Prostate gland (tissue), 2 donors: ENCODE data around the gene BEND6. TPM values are rescaled to one million over a fixed set of nuclear protein-coding genes. Genes with fewer than 3 reads are reported as not detected.

Experiments used
- DNase-seq: peaks from one replicate; pipeline ENCODE4 v3.0.0-alpha.2; 2019; ENCODE audit warnings: low spot score
- H3K27ac ChIP-seq, 2 donors: fragments of 200-600 bp; sonication (generic); 2 replicates each; pipeline ENCODE4 v1.5.1; 2017 to 2019
- H3K27me3 ChIP-seq: fragments of 200-600 bp; sonication (generic); replicated peaks from 2 replicates; pipeline ENCODE4 v1.5.1; 2019; ENCODE audit not compliant: insufficient read depth
- H3K36me3 ChIP-seq, 2 donors: fragments of 200-600 bp; sonication (generic); 1 replicate in 1 of 2; 2 replicates in 1 of 2; pipeline versions ENCODE4 v1.5.1 to v1.8.1; 2017 to 2019
- H3K4me1 ChIP-seq: fragments of 200-600 bp; sonication (generic); replicated peaks from 2 replicates; pipeline ENCODE4 v1.5.1; 2019
- H3K4me3 ChIP-seq, 2 donors: fragments of 200-600 bp; sonication (generic); 2 replicates each; pipeline ENCODE4 v1.5.1; 2017 to 2019
- H3K9me3 ChIP-seq: fragments of 200-600 bp; sonication (generic); 2 replicates; pipeline ENCODE4 v1.5.1; 2017
- POLR2A ChIP-seq: fragments of 450-650 bp; IDR thresholded peaks from one replicate; pipeline ENCODE4 v1.6.1; 2016; ENCODE audit warnings: antibody characterized with exemption, mild to moderate bottlenecking
- POLR2AphosphoS5 ChIP-seq: sonication (generic); formaldehyde crosslinking; IDR thresholded peaks from one replicate; pipeline ENCODE4 v1.6.1; 2017; ENCODE audit warnings: antibody characterized with exemption
- WGBS: methylation state at CpG from one replicate; pipeline ENCODE4 v1.1.5; 2018; 5-methylcytosine and 5-hydroxymethylcytosine counted together
- intact Hi-C: fragments of 100-400 bp; cut with DNase I; formaldehyde crosslinking; loops from one replicate; pipeline ENCODE4 v1.14.2; 2022
- total RNA-seq, 2 donors: library from RNA; depleted of rRNA; stranded (reverse); fragments of >200 nt; gene quantifications; one replicate each; pipeline ENCODE4 v1.1.0, GENCODE V29; 2016
- TF ChIP-seq, protein P1 (sequence below), 4 experiments: fragments of 200-600 bp in 2 of 4; fragments of 450-650 bp in 2 of 4; sonication (generic) in 2 of 4; IDR thresholded peaks; 1 replicate in 3 of 4; 2 replicates in 1 of 4; pipeline ENCODE4 v1.5.1; 2016 to 2019; ENCODE audit warnings: antibody characterized with exemption in 4 of 4, mild to moderate bottlenecking in 2 of 4, moderate library complexity in 2 of 4

Gene BEND6
- total RNA-seq, 2 donors from 2014 or later: 0.32 to 3.2 TPM

DNA sequence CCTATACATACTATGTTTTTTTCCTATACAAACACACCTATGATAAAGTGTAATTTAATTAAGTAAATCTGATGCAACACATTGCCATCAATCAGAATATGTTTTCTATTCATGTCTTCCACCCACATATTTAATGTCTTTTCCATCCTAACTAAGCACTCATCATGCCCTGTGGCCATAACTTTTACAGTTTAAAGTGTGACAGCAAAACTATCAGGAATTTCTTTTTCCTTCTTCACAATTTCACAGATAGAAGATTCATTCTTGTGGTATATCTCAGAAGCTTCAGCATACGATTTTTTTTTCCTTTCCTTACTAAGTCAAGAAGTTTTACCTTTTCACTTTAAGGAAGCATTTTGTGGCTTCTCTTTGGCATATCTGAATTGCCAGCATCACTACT lies 7.0 kb upstream of the BEND6 start:
- no peak overlapping the region for H3K27ac ChIP-seq
- no peak overlapping the region for H3K4me3 ChIP-seq
- no peaks in the 10 kb centered on the region for H3K36me3 ChIP-seq
- no peak for DNase-seq
- intact Hi-C loops: no loop called here
- 69% methylated on average over 1 of the region's 1 CpG for WGBS
- TF ChIP-seq POLR2AphosphoS5 (no peak), POLR2A (no peak)
- TF ChIP-seq, protein P1, sequence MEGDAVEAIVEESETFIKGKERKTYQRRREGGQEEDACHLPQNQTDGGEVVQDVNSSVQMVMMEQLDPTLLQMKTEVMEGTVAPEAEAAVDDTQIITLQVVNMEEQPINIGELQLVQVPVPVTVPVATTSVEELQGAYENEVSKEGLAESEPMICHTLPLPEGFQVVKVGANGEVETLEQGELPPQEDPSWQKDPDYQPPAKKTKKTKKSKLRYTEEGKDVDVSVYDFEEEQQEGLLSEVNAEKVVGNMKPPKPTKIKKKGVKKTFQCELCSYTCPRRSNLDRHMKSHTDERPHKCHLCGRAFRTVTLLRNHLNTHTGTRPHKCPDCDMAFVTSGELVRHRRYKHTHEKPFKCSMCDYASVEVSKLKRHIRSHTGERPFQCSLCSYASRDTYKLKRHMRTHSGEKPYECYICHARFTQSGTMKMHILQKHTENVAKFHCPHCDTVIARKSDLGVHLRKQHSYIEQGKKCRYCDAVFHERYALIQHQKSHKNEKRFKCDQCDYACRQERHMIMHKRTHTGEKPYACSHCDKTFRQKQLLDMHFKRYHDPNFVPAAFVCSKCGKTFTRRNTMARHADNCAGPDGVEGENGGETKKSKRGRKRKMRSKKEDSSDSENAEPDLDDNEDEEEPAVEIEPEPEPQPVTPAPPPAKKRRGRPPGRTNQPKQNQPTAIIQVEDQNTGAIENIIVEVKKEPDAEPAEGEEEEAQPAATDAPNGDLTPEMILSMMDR (IDR thresholded peaks at IDR 0.05): no peak
- H3K9me3 ChIP-seq: no peaks in the 10 kb centered on the region
- H3K27me3 ChIP-seq: no peaks in the 10 kb centered on the region
- H3K4me1 ChIP-seq: no peaks in the 10 kb centered on the region

DNA sequence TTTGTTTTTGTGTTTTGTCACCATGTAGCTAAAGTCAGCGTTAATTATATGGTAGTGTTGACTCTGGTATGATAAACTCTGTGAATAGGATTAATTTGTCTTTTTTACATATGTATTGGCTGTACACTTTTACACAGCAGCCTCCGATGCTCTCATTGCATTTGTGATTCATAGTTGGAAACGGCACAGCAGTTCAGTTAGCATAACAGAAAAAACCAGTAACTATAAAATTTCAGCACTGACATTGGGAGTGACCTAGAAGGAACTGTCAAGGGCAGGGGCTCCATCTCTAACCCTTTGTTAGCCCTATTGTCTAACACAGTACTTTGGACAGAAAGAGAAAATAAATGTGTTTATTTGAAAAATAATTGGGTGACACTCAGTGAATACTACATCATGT lies 5.6 kb upstream of the BEND6 start:
- Histone ChIP-seq H3K27me3 (no peaks in the 10 kb centered on the region), H3K4me3 (no peak overlapping the region), H3K27ac (no peak overlapping the region), H3K4me1 (no peaks in the 10 kb centered on the region), H3K9me3 (no peaks in the 10 kb centered on the region), H3K36me3 (no peaks in the 10 kb centered on the region)
- 61% methylated on average over 3 of the region's 3 CpGs for WGBS
- intact Hi-C loops: no loop called here
- no peak for DNase-seq
- TF ChIP-seq POLR2A (no peak), POLR2AphosphoS5 (no peak)
- TF ChIP-seq, protein P1 (IDR thresholded peaks at IDR 0.05): no peak

GRCh38 chr6:56949925-56950495 lies 4.9 kb upstream of the BEND6 start:
- Histone ChIP-seq H3K27me3 (no peaks in the 10 kb centered on the region), H3K9me3 (no peaks in the 10 kb centered on the region), H3K36me3 (no peaks in the 10 kb centered on the region), H3K27ac (no peak overlapping the region), H3K4me3 (no peak overlapping the region), H3K4me1 (no peaks in the 10 kb centered on the region)
- intact Hi-C loops: loop anchor here (5.0 to 10.0 kb wide), 2 partner anchors 43 to 225 kb away; partner anchors contain the start of gene BAG2
- 55% methylated on average over 1 of the region's 1 CpG for WGBS
- TF ChIP-seq POLR2AphosphoS5 (no peak), POLR2A (no peak)
- TF ChIP-seq, protein P1 (IDR thresholded peaks at IDR 0.05): no peak
- DNase-seq: no peak

DNA sequence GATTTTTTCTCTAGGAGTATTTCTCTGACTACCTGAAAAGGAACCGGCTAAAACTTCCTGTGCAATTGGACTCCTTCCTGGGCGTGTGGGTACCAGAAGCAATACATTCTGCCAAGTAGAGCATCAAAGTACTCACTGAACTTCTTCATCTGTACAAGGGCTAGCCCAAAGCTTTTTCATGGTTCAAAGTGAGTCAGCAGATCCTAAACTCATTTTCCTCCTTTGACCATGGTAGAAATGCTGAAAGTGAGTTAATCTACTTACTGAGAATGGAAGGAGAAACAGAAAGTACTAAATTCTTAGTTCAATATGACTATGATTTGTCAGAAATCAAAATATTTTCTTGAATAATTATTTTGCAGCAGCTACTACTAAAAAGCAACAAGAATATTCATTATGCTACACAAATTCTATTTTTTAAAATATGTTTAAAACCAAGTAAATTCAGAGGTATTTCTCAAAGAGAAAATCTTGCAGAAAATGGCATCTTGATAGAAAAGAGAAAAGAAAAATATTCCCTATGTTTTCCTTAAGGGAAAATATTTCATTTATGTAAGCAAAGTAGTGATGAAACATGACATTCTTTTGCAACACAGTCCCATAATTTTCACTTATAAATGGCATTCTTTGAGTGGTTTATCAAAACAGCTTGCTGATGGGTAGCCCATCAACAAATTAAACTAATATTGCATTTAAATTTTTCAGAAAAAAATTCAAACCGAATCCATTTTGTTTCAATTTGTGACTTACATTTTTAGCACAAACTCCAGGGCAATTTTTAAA lies 3.7 kb upstream of the BEND6 start:
- intact Hi-C loops: loop anchor here (5.0 to 10.0 kb wide), 2 partner anchors 44 to 224 kb away; partner anchors contain the start of gene BAG2
- no peaks in the 10 kb centered on the region for H3K9me3 ChIP-seq
- no peak overlapping the region for H3K27ac ChIP-seq
- no peak overlapping the region for H3K4me3 ChIP-seq
- H3K4me1 ChIP-seq: no peaks in the 10 kb centered on the region
- no peak for TF ChIP-seq POLR2A
- TF ChIP-seq, protein P1 (IDR thresholded peaks at IDR 0.05): no peak
- TF ChIP-seq POLR2AphosphoS5: no peak
- no peaks in the 10 kb centered on the region for H3K27me3 ChIP-seq
- no peak for DNase-seq
- H3K36me3 ChIP-seq: no peaks in the 10 kb centered on the region
- WGBS: 53% methylated on average over 3 of the region's 3 CpGs
